T-helper 22 cell (primary cell): Measurements from ENCODE around the gene ANGPT4.
"Not testable (repeated sequence)": the region's sequence is repeated elsewhere in the genome, so short reads cannot be mapped to it uniquely, and the experiment has no call there.

Experiments
- DNase-seq: peaks from one replicate; pipeline ENCODE4 v3.0.0-alpha.2; 2020; ENCODE audit warnings: low read depth

Gene ANGPT4

GRCh38 chr20:906001-906520, 10.1 kb downstream of the ANGPT4 start:
- DNase-seq: no peak

DNA sequence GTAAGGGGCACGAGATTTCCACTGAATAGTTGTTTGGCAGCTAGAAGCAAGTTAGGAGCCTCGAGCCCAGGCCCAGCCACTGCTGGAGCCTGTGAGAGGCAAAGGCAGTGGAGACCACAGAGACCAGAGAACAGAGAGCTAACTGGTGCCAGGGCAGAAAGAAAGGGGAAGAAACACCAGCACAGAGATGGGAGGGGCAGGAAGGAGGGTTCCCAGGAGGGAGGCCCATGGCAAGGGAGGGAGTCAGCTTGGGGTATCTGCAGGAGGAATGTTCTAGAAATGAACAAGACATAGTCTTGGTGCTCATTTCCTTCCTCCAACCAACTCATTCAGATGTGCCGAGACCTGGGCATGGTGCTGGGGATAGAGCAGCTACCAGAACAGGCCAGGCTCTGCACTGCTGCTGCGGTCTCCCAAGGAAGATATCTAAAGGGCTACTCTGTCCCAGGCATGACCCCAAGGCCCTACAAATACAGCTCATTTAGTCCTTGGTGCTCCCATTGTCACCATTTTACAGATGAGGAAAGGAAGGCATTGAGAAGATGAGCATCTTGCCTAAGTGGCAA, 10.7 kb downstream of the ANGPT4 start:
- no peak for DNase-seq

DNA sequence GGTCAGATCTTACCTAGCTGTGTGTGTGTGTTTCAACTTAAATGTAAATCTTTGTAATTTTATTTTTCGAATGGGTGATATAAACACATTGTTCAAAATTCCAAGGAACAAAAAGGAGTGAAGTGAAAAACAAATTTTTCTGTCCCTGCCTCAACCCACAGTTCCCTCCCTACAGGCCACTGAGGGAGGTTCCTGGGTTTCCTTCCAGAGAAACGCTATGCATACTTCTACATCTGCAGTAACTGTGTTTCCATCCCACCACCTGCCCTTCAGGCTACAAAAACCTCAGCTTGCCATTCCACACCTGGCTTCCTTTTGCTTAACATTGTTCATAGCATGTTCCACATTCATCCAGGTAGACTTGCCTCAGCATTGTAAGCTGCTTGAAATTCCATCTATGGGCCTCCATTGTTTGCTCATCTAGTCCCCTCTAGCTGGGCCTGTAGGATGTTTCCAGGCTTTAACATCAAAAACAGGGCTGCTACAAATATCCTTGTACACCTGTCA, 12.0 kb downstream of the ANGPT4 start:
- no peak for DNase-seq

DNA sequence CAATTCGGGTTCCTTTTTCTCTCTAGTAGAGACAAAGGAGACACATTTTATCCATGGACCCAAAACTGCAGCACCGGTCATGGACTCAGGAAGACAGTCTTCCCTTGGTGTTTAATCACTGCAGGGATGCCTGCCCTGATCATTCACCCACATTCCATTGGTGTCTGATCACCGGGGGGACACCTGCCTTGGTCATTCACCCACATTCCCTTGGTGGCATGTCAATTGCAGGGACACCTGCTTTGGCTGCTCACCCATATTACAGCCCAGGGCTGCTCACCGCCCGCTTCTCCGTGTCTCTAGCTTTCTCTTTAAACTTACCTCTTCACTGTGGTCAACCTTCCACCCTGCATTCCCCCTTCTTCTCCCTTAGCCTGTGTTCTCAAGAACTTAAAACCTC, 18.7 kb downstream of the ANGPT4 start:
- DNase-seq: not testable (repeated sequence)

- no peak for DNase-seq
Observed at GRCh38 chr20:896501-897025, 19.6 kb downstream of the ANGPT4 start.

DNA sequence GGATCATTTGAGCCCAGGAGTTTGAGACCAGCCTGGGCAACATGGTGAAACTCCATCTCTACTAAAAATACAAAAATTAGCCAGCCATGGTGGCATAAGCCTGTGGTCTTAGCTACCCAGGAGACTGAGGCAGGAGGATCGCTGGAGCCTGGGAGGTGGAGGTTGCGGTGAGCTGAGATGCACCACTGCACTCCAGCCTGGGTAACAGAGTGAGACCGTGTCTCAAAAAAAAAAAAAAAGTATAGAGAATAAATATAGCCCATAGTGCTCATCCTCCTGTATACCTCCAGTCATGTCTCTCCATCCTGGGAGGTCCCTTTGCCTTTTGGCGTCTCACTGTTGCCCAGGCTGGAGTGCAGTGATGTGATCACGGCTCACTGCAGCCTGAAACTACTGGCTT, 23.8 kb downstream of the ANGPT4 start:
- not testable (repeated sequence) for DNase-seq

GRCh38 chr20:891706-892080, 24.4 kb downstream of the ANGPT4 start:
- DNase-seq: no peak

GRCh38 chr20:891058-891705, 25.0 kb downstream of the ANGPT4 start:
- no peak for DNase-seq

DNA sequence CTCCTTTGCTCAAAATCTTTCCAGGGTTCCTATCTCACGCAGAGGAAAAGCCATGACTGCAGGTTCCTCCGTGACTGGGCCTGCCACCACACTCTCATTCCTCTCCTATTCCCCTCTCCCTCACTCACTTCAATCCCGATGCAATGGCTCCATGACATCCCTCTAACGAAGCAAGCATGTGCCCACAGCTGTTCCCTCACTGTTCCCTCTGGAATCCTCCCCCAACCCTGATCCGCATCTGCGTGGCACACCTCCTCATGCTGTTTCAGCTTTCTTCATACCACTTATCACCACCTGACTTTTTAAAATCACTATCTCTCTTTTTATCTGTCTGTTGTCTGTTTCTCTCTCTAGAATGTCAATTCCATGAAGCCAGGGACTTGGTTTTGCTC, 25.5 kb downstream of the ANGPT4 start:
- no peak for DNase-seq

- no peak for DNase-seq
Observed at GRCh38 chr20:889932-890463, 26.1 kb downstream of the ANGPT4 start.

DNA sequence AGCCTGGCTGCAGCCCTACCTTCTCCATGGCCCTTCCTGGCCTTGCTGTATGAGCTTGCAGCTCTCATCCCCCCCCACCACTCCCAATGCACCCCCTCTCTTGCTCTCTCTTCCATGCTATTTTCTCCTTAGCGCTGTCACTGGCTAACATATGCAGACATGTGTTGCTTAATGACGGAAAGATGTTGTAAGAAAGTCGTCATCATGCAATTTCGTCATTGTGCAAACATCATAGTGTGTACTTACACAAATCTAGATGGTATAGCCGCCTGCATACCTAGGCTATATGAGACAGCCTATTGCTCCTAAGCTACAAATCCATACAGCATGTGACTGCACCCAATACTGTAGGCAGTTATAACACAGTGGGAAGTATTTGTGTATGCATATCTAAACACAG, 27.0 kb downstream of the ANGPT4 start:
- DNase-seq: no peak

DNA sequence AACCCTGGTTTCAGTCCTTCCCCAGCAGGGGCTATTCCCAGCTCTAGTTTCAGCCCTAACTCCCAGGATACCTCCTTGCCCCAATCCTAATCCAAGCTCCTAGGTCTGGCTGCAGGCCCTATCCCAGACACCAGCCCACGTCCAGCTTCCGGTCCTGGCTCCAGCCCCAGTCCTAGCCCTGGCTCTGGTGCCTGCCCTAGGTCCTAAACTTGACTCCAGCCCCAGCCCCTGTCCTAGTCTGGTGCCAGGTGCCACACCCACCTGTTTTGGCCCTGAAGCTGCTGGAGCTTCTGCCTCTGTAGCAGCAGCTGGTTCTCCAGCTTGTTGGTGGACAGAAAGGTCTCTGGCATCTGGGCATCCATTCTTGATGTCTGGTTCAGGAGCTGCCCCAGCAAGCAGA, 28.1 kb downstream of the ANGPT4 start:
- DNase-seq: no peak

DNA sequence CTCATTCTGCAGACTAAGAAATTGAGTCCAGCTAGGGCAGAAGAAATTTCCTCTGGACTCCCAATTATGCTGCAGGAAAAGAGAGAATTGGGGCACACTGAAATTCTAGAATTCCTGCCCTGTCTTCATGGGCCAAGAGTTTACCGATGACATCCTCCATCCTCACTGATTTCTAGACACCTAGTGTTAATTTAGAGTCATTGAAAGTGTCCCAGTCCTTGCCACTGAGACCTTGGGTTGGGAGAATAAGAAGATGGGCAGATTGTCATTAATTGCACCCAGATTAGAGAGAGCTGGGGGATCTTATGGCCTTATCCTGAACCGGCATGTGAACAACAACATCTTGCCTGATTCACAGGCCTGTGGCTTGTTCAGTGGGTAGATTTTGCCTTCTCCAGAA, 29.0 kb downstream of the ANGPT4 start:
- no peak for DNase-seq

DNA sequence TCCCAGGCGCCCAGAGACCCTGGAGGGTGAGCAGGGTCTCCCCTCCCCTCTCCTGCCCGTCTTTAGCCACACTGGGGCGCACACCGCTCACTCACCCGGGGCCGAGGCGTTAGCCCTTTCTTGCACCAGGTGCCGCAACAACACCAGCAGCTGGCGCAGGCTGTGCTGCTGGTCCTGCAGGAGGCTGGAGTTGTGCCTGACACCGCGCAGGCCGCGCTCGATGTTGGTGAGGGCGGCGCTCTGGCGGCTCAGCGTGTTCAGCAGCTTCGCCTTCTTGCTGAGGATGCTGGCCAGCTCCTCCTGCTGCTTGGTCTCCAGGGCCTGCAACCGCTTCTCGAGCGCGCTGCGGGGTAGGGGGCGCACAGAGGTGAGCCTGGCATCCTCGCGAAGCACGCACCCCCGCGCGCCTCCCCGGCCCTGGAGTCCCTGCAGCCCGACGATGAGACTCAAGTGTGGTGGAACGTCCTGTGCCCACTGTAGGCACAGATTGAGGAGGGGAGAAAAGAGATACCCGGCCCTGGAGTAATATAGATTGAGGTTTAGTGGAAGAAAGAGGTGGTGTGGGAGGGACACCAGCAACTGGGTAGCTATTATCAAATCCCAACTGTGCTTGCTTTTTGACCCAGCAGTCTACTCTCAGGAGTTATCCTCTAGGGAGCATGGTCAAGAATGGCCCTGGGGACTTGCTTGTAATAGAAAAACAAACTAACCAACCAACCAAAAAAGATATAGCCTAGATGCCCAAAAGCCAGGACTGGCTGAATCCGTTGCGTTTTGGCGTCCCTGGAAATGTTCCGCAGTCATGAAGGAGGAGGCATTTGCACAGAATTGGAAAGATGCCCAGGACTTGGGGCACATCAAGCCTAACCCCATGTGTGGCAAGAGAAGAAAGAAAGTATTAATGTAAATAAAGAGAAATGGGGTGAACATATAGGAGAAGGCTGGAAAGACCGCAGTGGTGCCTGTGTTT, 30.9 kb downstream of the ANGPT4 start:
- DNase-seq: no peak

GRCh38 chr20:881783-882144, 34.4 kb downstream of the ANGPT4 start:
- no peak for DNase-seq

DNA sequence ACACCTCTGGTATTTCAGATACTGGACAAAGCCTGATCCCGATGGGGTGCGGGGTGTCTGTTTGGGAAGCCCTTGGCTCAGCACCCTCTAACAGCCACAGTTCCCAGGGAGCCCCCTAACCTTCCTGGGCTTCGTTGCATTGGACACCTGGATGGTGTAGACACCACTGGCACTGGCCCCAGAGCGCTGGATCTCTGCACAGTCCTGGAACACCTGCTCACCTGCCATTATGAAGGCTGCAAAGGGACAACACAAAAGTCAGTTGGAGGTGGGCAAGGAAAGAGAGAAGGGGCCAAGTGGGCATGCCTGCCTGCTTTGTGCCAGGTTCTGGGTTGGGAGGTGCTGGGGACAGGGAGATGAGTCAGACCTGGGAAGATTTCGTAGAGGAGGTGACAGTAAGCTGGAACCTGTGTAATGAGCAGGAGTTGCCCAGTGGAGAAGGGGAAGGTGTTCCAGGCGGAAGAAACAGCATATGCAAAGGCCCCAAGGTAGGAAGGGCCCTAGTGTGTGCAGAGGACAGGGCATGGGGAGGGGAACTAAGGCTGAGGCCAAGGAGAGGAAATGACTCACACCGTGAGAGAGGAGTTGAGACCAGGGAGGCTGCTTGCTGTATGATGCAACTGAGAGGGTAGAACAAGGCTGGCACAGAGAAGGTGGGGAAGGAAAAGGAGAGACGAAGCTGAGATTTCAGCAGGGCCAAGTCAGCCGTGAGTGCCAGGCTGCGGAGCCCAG, 34.9 kb downstream of the ANGPT4 start:
- DNase-seq: no peak

GRCh38 chr20:879626-880025, 36.5 kb downstream of the ANGPT4 start:
- DNase-seq: no peak

- no peak for DNase-seq
Observed at GRCh38 chr20:878511-879307, 37.4 kb downstream of the ANGPT4 start.

DNA sequence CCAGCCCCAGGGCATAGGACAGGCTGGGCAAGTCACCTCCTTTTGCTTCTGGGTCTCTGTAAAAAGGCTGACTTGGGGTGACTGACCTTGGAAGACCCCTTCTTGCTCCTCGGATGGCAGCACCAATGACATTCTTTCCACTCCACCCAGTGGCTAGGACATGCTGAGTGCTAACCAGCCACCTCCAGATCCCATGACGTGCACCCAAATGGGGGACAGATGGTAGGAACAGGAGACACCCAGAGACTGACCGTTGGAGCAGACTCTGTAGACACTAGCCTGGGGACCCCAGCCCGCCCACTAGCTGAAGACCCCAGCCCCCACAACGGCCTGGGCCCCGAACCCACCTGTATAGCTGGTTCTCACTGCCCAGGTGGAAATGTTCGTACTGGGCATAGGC, 38.3 kb downstream of the ANGPT4 start:
- DNase-seq: no peak

GRCh38 chr20:875115-875514, 41.0 kb downstream of the ANGPT4 start:
- no peak for DNase-seq
